MM.1S (cell line): Measurements from ENCODE around the gene BMS1.

ENCODE experiments used
- CTCF ChIP-seq: fragments of 300-600 bp; sonication (generic); IDR thresholded peaks from 2 replicates; pipeline ENCODE4 v1.5.1; 2016; ENCODE audit warnings: antibody characterized with exemption, low read length, mixed read lengths
- EZH2 ChIP-seq: fragments of 300-600 bp; sonication (generic); optimal IDR thresholded peaks from 2 replicates; pipeline ENCODE3; 2017; ENCODE audit warnings: low read depth, mild to moderate bottlenecking, antibody characterized with exemption, low read length, mixed read lengths

DNA sequence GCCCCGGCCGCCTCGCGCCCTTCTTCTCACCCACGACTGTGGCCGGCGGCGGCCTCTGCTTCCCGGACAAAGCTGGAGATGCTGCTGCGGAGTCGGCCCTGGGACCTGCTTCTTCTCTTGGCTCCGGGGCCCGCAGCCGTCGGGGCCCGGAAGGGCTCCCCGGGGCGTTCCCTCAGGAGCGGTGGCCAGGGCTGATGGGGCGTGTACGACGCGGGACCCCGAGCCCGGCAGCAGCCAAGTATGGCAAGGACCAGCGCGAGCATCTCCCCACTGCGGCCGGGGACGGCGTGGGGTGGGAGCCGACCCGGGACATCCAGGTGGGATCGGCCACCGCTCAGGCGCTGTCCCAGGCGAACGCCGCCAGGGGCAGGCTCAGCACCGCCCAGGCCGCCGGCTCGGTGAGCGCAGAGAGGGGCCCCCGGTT is 27.6 kb upstream of the BMS1 start:
- TF ChIP-seq CTCF (no peak), EZH2 (no peak)
